B cell (primary cell): ENCODE data around the gene LPCAT3. TPM values are rescaled to one million over a fixed set of nuclear protein-coding genes. Genes with fewer than 3 reads are reported as not detected.

Experiments used
- ATAC-seq: fragments of 200-7000 bp; cut with Tn5 transposase; one replicate; pipeline ENCODE4 v1.10.0; 2021; ENCODE audit warnings: low read depth, mild to moderate bottlenecking, moderate number of reproducible peaks, moderate library complexity
- CTCF ChIA-PET: fragments of 350-600 bp; sonication (Branson Sonifier 250); formaldehyde crosslinking; loops from one replicate; lab custom pipeline; 2021; ENCODE audit warnings: antibody characterized with exemption, inconsistent platforms; lab: Charles Lee
- POLR2A ChIA-PET: fragments of 350-600 bp; sonication (Branson Sonifier 250); formaldehyde crosslinking; loops from one replicate; lab custom pipeline; 2021; ENCODE audit warnings: antibody characterized with exemption; lab: Charles Lee
- DNase-seq: peaks from one replicate; pipeline ENCODE4 v3.0.0; 2013
- H2AFZ ChIP-seq: 2 replicates; pipeline ENCODE4 v1.6.1; 2012; ENCODE audit warnings: mild to moderate bottlenecking, low read depth, low read length; ENCODE audit not compliant: insufficient read depth, poor library complexity, severe bottlenecking
- H3K27ac ChIP-seq, 2 donors: 1 replicate in 1 of 2; 2 replicates in 1 of 2; pipeline ENCODE4 v1.5.1; 2012 to 2013; ENCODE audit warnings: low read length in 2 of 2, mild to moderate bottlenecking in 2 of 2, moderate library complexity in 1 of 2
- H3K27me3 ChIP-seq, 4 experiments: fragments of 200-600 bp in 1 of 4; sonication (generic) in 1 of 4; replicated peaks in 1 of 4; 1 replicate in 2 of 4; 2 replicates in 2 of 4; pipeline versions ENCODE4 v1.6.1 to v1.7.0; 2013 to 2016; ENCODE audit warnings: low read length in 3 of 4, mild to moderate bottlenecking in 2 of 4, mixed read lengths in 1 of 4, moderate library complexity in 1 of 4; ENCODE audit not compliant: insufficient read depth in 4 of 4, control insufficient read depth in 3 of 4; ENCODE audit errors: control extremely low read depth in 1 of 4
- H3K36me3 ChIP-seq, 2 experiments: replicated peaks in 1 of 2; 1 replicate in 1 of 2; 2 replicates in 1 of 2; pipeline versions ENCODE4 v1.6.1 to v1.7.1; 2013; ENCODE audit warnings: low read length in 1 of 2; ENCODE audit not compliant: insufficient read depth in 2 of 2, control insufficient read depth in 1 of 2; ENCODE audit errors: control extremely low read depth in 1 of 2, extremely low read depth in 1 of 2
- H3K4me1 ChIP-seq, 2 donors: fragments of 200-600 bp in 1 of 2; sonication (generic) in 1 of 2; 1 replicate in 1 of 2; 2 replicates in 1 of 2; pipeline versions ENCODE4 v1.5.1 to v1.6.1; 2013 to 2017; ENCODE audit warnings: low read length in 2 of 2; ENCODE audit not compliant: control insufficient read depth in 2 of 2, insufficient read depth in 2 of 2
- H3K4me2 ChIP-seq: replicated peaks from 2 replicates; pipeline ENCODE3; 2012; ENCODE audit warnings: mild to moderate bottlenecking, low read depth, low read length; ENCODE audit not compliant: poor library complexity, severe bottlenecking
- H3K4me3 ChIP-seq, 5 experiments: fragments of 200-600 bp in 1 of 5; sonication (generic) in 1 of 5; 1 replicate in 3 of 5; 2 replicates in 2 of 5; pipeline versions ENCODE4 v1.5.1 to v1.7.0; 2011 to 2016; ENCODE audit warnings: low read length in 4 of 5, mild to moderate bottlenecking in 4 of 5, low read depth in 2 of 5, control low read depth in 1 of 5, moderate library complexity in 1 of 5; ENCODE audit not compliant: insufficient read depth in 1 of 5; ENCODE audit errors: control extremely low read depth in 1 of 5, extremely low read depth in 1 of 5
- H3K79me2 ChIP-seq: fragments of 200-600 bp; sonication (generic); one replicate; pipeline ENCODE4 v1.6.0; 2016; ENCODE audit warnings: low read length; ENCODE audit not compliant: control insufficient read depth, insufficient read depth
- H3K9ac ChIP-seq: fragments of 200-600 bp; sonication (generic); 2 replicates; pipeline ENCODE4 v1.6.1; 2017; ENCODE audit warnings: mild to moderate bottlenecking, low read length, moderate library complexity
- H3K9me3 ChIP-seq, 3 donors: one replicate each; pipeline versions ENCODE4 v1.6.1 to v1.7.1; 2013; ENCODE audit warnings: low read length in 2 of 3; ENCODE audit not compliant: control insufficient read depth in 2 of 3, insufficient read depth in 1 of 3; ENCODE audit errors: control extremely low read depth in 1 of 3
- H4K20me1 ChIP-seq: 2 replicates; pipeline ENCODE4 v1.6.0; 2012; ENCODE audit warnings: mild to moderate bottlenecking, low read length; ENCODE audit not compliant: insufficient read depth, control insufficient read depth, poor library complexity, severe bottlenecking
- H3K27ac Mint-ChIP-seq: one replicate; pipeline ENCODE4 v1.8.0; 2021; ENCODE audit warnings: mixed read lengths
- H3K27me3 Mint-ChIP-seq: one replicate; pipeline ENCODE4 v1.8.0; 2021; ENCODE audit warnings: mixed read lengths
- H3K4me1 Mint-ChIP-seq: one replicate; pipeline ENCODE4 v1.8.0; 2021; ENCODE audit warnings: mixed read lengths
- H3K4me3 Mint-ChIP-seq: one replicate; pipeline ENCODE4 v1.8.0; 2021; ENCODE audit warnings: mixed read lengths
- H3K9me3 Mint-ChIP-seq: one replicate; pipeline ENCODE4 v1.8.0; 2022; ENCODE audit warnings: mixed read lengths; ENCODE audit not compliant: insufficient read depth
- EZH2 ChIP-seq: IDR thresholded peaks from 2 replicates; pipeline ENCODE4 v1.6.1; 2012; ENCODE audit warnings: borderline replicate concordance, low read depth, mild to moderate bottlenecking, moderate library complexity, low read length; ENCODE audit not compliant: insufficient read depth, poor library complexity, severe bottlenecking
- WGBS: methylation state at CpG from one replicate; pipeline ENCODE4 v1.1.5; 2013; ENCODE audit warnings: missing lambda C conversion rate; ENCODE audit not compliant: insufficient coverage; 5-methylcytosine and 5-hydroxymethylcytosine counted together
- intact Hi-C: fragments of 100-400 bp; cut with micrococcal nuclease; formaldehyde crosslinking; loops from one replicate; pipeline ENCODE4 v1.10.0; 2022
- polyA plus RNA-seq: library from polyadenylated mRNA; depleted of rRNA; stranded (reverse); fragments of >200 nt; gene quantifications from 2 replicates; pipeline ENCODE4 v1.2.3, GENCODE V29; 2012
- total RNA-seq, 2 donors: library from RNA; stranded (reverse); fragments of 120-200 nt in 1 of 2; gene quantifications; 1 replicate in 1 of 2; 2 replicates in 1 of 2; pipeline versions ENCODE4 v1.2.3 to v1.2.4, GENCODE V29; 2013 to 2022
- TF ChIP-seq, protein P1 (sequence below): fragments of 200-600 bp; IDR thresholded peaks from one replicate; pipeline ENCODE4 v1.8.0; 2022; ENCODE audit warnings: antibody characterized with exemption, mild to moderate bottlenecking

The LPCAT3 gene
- total and polyA plus RNA-seq, 2 donors (not counting 1 experiment from before 2014, with no cell fraction given), result 17.6 to 26.2 TPM

- TF ChIP-seq, protein P1, sequence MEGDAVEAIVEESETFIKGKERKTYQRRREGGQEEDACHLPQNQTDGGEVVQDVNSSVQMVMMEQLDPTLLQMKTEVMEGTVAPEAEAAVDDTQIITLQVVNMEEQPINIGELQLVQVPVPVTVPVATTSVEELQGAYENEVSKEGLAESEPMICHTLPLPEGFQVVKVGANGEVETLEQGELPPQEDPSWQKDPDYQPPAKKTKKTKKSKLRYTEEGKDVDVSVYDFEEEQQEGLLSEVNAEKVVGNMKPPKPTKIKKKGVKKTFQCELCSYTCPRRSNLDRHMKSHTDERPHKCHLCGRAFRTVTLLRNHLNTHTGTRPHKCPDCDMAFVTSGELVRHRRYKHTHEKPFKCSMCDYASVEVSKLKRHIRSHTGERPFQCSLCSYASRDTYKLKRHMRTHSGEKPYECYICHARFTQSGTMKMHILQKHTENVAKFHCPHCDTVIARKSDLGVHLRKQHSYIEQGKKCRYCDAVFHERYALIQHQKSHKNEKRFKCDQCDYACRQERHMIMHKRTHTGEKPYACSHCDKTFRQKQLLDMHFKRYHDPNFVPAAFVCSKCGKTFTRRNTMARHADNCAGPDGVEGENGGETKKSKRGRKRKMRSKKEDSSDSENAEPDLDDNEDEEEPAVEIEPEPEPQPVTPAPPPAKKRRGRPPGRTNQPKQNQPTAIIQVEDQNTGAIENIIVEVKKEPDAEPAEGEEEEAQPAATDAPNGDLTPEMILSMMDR, result peak; percentile 92
- TF ChIP-seq EZH2, result no peak
- WGBS, result under 1% methylated on average over 77 of the region's 80 CpGs
These were observed 80.6 kb downstream of the LPCAT3 start for GRCh38 chr12:6937481-6938352.

More at GRCh38 chr12:6937481-6938352, 80.6 kb downstream of the LPCAT3 start:
- Histone ChIP-seq H4K20me1 (no peaks in the 10 kb centered on the region), H3K36me3 (peaks cover 0 to 20% of the 10 kb centered on the region in 2 experiments), H3K4me2 (peak overlapping the region; percentile 97), H3K4me1 (peaks cover 18 to 31% of the 10 kb centered on the region in 2 donors), H3K27ac (peak overlapping the region; percentile 88 to 91), H3K9me3 (no peaks in the 10 kb centered on the region), H2AFZ (peak overlapping the region; percentile 79), H3K27me3 (no peaks in the 10 kb centered on the region), H3K79me2 (peaks cover 20% of the 10 kb centered on the region), H3K4me3 (peak overlapping the region; percentile 28 to 94 (median 80)), H3K9ac (peak overlapping the region; percentile 75)
- intact Hi-C loops, result loop anchor here (1.0 to 5.0 kb wide), 7 partner anchors 8 to 85 kb away; partner anchors contain the start of genes CDCA3, EMG1, LPCAT3 and PHB2
- POLR2A ChIA-PET, result interaction anchor here (0.6 to 18.5 kb wide), 12 partner anchors 10 to 185 kb away, joined by 3 to 662 read pairs (median 5); partner anchors contain the start of genes ATN1, LPCAT3, LRRC23 and MLF2
- ATAC-seq (peak; percentile 91), DNase-seq (peak; percentile 98)
- Mint-ChIP-seq H3K4me1 (peaks cover 37% of the 10 kb centered on the region), H3K9me3 (no peaks in the 10 kb centered on the region), H3K4me3 (peak overlapping the region; percentile 87), H3K27ac (peak overlapping the region; percentile 97), H3K27me3 (no peaks in the 10 kb centered on the region)
- CTCF ChIA-PET, result interaction anchor here (0.6 to 16.6 kb wide), 18 partner anchors 9 to 274 kb away, joined by 3 to 944 read pairs (median 8); partner anchors contain the start of genes ENO2, LRRC23, MLF2 and PTPN6
